ENCODE data around the gene MOCOS. TPM values are rescaled to one million over a fixed set of nuclear protein-coding genes. Genes with fewer than 3 reads are reported as not detected.

Gene MOCOS
- total RNA-seq, 2 donors from 2014 or later = 2.5 to 3.9 TPM

DNA sequence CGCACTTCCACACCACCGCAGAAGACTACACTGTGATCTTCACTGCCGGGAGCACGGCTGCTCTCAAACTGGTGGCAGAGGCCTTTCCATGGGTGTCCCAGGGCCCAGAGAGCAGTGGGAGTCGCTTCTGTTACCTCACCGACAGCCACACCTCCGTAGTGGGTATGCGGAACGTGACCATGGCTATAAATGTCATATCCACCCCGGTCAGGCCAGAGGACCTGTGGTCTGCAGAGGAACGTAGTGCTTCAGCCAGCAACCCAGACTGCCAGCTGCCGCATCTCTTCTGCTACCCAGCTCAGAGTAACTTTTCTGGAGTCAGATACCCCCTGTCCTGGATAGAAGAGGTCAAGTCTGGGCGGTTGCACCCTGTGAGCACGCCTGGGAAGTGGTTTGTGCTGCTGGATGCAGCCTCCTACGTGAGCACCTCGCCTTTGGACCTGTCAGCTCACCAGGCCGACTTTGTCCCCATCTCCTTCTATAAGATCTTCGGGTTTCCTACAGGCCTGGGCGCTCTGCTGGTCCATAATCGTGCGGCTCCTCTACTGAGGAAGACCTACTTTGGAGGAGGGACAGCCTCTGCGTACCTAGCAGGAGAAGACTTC is 12.5 kb downstream of the MOCOS start:
- no peak for DNase-seq (ENCODE audit: low spot score)
- Histone ChIP-seq H3K27ac (no peak overlapping the region), H3K4me3 (no peak overlapping the region), H3K9me3 (no peaks in the 10 kb centered on the region), H3K4me1 (replicated peaks) (no peaks in the 10 kb centered on the region), H3K27me3 (replicated peaks; ENCODE audit: insufficient read depth) (no peaks in the 10 kb centered on the region), H3K36me3 (no peaks in the 10 kb centered on the region)
- intact Hi-C loops (cut with DNase I) = no loop called here
- TF ChIP-seq POLR2A (IDR thresholded peaks at IDR 0.05) (no peak), POLR2AphosphoS5 (IDR thresholded peaks at IDR 0.05) (no peak)
- TF ChIP-seq, protein P1, sequence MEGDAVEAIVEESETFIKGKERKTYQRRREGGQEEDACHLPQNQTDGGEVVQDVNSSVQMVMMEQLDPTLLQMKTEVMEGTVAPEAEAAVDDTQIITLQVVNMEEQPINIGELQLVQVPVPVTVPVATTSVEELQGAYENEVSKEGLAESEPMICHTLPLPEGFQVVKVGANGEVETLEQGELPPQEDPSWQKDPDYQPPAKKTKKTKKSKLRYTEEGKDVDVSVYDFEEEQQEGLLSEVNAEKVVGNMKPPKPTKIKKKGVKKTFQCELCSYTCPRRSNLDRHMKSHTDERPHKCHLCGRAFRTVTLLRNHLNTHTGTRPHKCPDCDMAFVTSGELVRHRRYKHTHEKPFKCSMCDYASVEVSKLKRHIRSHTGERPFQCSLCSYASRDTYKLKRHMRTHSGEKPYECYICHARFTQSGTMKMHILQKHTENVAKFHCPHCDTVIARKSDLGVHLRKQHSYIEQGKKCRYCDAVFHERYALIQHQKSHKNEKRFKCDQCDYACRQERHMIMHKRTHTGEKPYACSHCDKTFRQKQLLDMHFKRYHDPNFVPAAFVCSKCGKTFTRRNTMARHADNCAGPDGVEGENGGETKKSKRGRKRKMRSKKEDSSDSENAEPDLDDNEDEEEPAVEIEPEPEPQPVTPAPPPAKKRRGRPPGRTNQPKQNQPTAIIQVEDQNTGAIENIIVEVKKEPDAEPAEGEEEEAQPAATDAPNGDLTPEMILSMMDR (IDR thresholded peaks at IDR 0.05) = no peak
- WGBS = 86% methylated on average over 21 of the region's 22 CpGs

DNA sequence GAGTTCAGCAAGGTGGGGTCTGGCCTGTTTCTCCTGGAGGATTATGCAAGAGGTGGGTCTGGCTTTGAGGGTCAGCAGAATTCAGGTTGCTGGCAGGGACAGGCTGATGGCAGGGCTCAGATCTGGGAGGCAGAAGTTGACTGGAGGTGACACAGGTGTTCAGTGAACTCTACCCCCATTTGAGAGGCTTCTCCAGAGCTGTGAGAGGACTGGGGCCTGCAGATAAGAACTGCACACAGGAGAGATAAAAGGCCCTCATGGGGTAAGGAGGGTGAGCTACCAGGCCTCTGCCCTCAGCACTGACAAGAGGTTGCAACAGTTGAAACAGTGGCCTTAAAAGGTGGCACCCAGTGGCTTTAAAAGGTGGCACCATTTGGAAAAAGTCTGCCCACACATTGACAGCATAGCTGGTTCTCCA is 13.1 kb downstream of the MOCOS start:
- intact Hi-C loops (cut with DNase I) = no loop called here
- no peak for DNase-seq (ENCODE audit: low spot score)
- H3K9me3 ChIP-seq = no peaks in the 10 kb centered on the region
- H3K36me3 ChIP-seq = peaks cover 0 to 4% of the 10 kb centered on the region in 2 donors
- no peaks in the 10 kb centered on the region for H3K4me1 ChIP-seq (replicated peaks)
- TF ChIP-seq POLR2A (IDR thresholded peaks at IDR 0.05) (no peak), POLR2AphosphoS5 (IDR thresholded peaks at IDR 0.05) (no peak)
- TF ChIP-seq, protein P1 (IDR thresholded peaks at IDR 0.05) = no peak
- H3K4me3 ChIP-seq = no peak overlapping the region
- H3K27ac ChIP-seq = no peak overlapping the region
- H3K27me3 ChIP-seq (replicated peaks; ENCODE audit: insufficient read depth) = no peaks in the 10 kb centered on the region

DNA sequence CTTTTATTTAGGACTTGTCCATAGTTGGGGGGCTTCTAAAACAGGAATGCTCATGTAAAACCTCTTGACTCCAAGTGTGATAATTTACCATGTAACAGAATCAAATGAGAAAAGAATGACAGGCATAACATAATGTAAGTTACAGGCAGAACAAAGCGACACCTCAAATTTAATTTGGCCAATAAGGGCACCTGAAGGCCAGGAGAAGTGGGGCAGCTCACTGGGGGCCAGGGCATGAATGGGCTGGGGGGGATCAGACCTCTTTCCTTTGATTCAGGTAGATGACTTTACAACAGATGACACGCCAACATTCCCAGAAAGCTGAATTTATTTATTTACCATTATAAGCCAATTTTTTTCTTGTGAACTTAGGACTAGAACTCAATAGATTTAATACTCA is 14.5 kb downstream of the MOCOS start:
- H3K36me3 ChIP-seq = peaks cover 0 to 4% of the 10 kb centered on the region in 2 donors
- no peaks in the 10 kb centered on the region for H3K9me3 ChIP-seq
- no peak for DNase-seq (ENCODE audit: low spot score)
- intact Hi-C loops (cut with DNase I) = no loop called here
- H3K4me1 ChIP-seq (replicated peaks) = no peaks in the 10 kb centered on the region
- H3K27me3 ChIP-seq (replicated peaks; ENCODE audit: insufficient read depth) = no peaks in the 10 kb centered on the region
- no peak overlapping the region for H3K4me3 ChIP-seq
- 97% methylated on average over 2 of the region's 2 CpGs for WGBS
- TF ChIP-seq, protein P1 (IDR thresholded peaks at IDR 0.05) = no peak
- TF ChIP-seq POLR2A (IDR thresholded peaks at IDR 0.05) (no peak), POLR2AphosphoS5 (IDR thresholded peaks at IDR 0.05) (no peak)
- H3K27ac ChIP-seq = no peak overlapping the region

DNA sequence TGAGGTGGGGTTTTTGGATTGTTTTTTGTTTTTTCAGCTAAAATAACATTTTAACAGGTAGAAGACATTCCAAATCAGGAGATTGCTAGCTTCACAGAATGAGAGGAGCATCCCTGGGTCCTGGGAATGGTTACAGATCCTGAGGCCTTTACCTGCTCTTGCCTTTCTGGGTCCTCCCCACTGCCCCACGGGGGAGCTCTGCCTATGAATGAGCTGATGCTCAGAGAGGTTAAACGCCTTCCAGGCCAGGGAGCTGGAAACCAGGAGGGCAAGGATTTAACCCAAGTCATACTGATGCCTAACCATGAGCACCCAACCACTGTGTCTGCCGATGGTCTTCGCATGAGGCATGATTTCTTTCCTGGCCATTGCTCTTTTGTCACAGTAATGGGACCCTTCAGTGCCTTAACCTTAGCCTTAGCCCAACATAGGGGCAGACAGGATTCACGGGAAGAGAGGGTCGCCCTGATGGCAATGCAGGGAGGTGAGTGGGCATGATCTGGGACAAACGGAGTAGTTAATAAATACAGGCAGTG is 16.1 kb downstream of the MOCOS start:
- no peak overlapping the region for H3K27ac ChIP-seq
- no peaks in the 10 kb centered on the region for H3K4me1 ChIP-seq (replicated peaks)
- intact Hi-C loops (cut with DNase I) = no loop called here
- H3K4me3 ChIP-seq = no peak overlapping the region
- H3K27me3 ChIP-seq (replicated peaks; ENCODE audit: insufficient read depth) = no peaks in the 10 kb centered on the region
- H3K36me3 ChIP-seq = peaks cover 0 to 4% of the 10 kb centered on the region in 2 donors
- DNase-seq (ENCODE audit: low spot score) = no peak
- TF ChIP-seq, protein P1 (IDR thresholded peaks at IDR 0.05) = no peak
- TF ChIP-seq POLR2AphosphoS5 (IDR thresholded peaks at IDR 0.05) (no peak), POLR2A (IDR thresholded peaks at IDR 0.05) (no peak)
- no peaks in the 10 kb centered on the region for H3K9me3 ChIP-seq
- 78% methylated on average over 7 of the region's 7 CpGs for WGBS

DNA sequence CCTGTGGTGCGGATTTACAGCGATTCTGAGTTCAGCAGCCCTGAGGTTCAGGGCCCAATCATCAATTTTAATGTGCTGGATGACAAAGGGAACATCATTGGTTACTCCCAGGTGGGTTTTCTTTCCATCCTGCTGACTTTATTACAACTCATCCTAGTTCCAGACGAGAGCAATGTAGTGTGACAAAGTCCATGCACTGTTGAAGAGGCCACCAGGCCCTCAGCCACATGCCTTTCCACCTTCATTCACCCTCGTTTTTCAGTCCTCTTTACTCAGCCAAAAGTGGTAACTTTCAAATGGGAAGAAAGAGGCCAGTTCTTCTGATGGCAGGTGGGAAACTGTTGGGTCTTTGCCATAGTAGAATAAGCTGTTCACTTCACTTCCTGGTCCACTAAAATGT is 17.9 kb downstream of the MOCOS start:
- intact Hi-C loops (cut with DNase I) = no loop called here
- H3K4me3 ChIP-seq = no peak overlapping the region
- DNase-seq (ENCODE audit: low spot score) = no peak
- peaks cover 0 to 4% of the 10 kb centered on the region in 2 donors for H3K36me3 ChIP-seq
- no peaks in the 10 kb centered on the region for H3K9me3 ChIP-seq
- WGBS = 85% methylated on average over 4 of the region's 4 CpGs
- H3K27me3 ChIP-seq (replicated peaks; ENCODE audit: insufficient read depth) = no peaks in the 10 kb centered on the region
- no peaks in the 10 kb centered on the region for H3K4me1 ChIP-seq (replicated peaks)
- H3K27ac ChIP-seq = no peak overlapping the region
- TF ChIP-seq POLR2AphosphoS5 (IDR thresholded peaks at IDR 0.05) = no peak
